Measurements from ENCODE around the gene SLC8A3.

- TF ChIP-seq, protein P1, sequence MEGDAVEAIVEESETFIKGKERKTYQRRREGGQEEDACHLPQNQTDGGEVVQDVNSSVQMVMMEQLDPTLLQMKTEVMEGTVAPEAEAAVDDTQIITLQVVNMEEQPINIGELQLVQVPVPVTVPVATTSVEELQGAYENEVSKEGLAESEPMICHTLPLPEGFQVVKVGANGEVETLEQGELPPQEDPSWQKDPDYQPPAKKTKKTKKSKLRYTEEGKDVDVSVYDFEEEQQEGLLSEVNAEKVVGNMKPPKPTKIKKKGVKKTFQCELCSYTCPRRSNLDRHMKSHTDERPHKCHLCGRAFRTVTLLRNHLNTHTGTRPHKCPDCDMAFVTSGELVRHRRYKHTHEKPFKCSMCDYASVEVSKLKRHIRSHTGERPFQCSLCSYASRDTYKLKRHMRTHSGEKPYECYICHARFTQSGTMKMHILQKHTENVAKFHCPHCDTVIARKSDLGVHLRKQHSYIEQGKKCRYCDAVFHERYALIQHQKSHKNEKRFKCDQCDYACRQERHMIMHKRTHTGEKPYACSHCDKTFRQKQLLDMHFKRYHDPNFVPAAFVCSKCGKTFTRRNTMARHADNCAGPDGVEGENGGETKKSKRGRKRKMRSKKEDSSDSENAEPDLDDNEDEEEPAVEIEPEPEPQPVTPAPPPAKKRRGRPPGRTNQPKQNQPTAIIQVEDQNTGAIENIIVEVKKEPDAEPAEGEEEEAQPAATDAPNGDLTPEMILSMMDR (IDR thresholded peaks at IDR 0.05): no peak
- no peak for TF ChIP-seq POLR2A (IDR thresholded peaks at IDR 0.05)
Observed at GRCh38 chr14:70166530-70167203, 22.1 kb downstream of the SLC8A3 start.
